ENCODE results near the gene ANKRD26. TPM values are rescaled to one million over a fixed set of nuclear protein-coding genes. Genes with fewer than 3 reads are reported as not detected.

ANKRD26 gene
- total and polyA plus RNA-seq, 4 experiments from 2014 or later, result 0.65 to 11.6 (median 6.2) TPM

- peaks cover 0 to 5% (median 0%) of the 10 kb centered on the region in 8 donors for H3K9me3 Mint-ChIP-seq
- ChIA-PET POLR2A (ENCODE audit: partially characterized antibody) (no interaction called here), CTCF (ENCODE audit: partially characterized antibody) (no interaction called here)
Measured at GRCh38 chr10:26983156-26983555, 117.1 kb downstream of the ANKRD26 start.

GRCh38 chr10:26982058-26982457 is 118.2 kb downstream of the ANKRD26 start:
- no peak overlapping the region for H3K27ac ChIP-seq (ENCODE audit: low read depth, low read length)
- no peaks in the 10 kb centered on the region for H3K9me3 ChIP-seq (ENCODE audit: control insufficient read depth in 1 of 2, low read length in 2 of 2)
- Mint-ChIP-seq H3K27me3 (no peaks in the 10 kb centered on the region), H3K4me1 (no peaks in the 10 kb centered on the region), H3K4me3 (no peak overlapping the region), H3K9me3 (no peaks in the 10 kb centered on the region), H3K27ac (peak overlapping the region in 1 of 7 donors; percentile 5), H3K36me3 (peaks cover 0 to 24% of the 10 kb centered on the region in 2 donors)
- no peaks in the 10 kb centered on the region for H3K27me3 ChIP-seq (ENCODE audit: insufficient read depth, low read length)
- no peak for DNase-seq
- ChIA-PET POLR2A (ENCODE audit: partially characterized antibody) (no interaction called here), CTCF (ENCODE audit: partially characterized antibody) (no interaction called here)
- intact Hi-C loops (cut with micrococcal nuclease), result no loop called here
- H3K4me3 ChIP-seq (ENCODE audit: low read length in 2 of 2), result no peak overlapping the region
- no peaks in the 10 kb centered on the region for H3K4me1 ChIP-seq (ENCODE audit: insufficient read depth, low read length)
- no peaks in the 10 kb centered on the region for H3K36me3 ChIP-seq (ENCODE audit: insufficient read depth, low read length)

More at GRCh38 chr10:26983156-26983555, 117.1 kb downstream of the ANKRD26 start:
- H3K36me3 Mint-ChIP-seq, result peaks cover 0 to 24% of the 10 kb centered on the region in 2 donors
- no peaks in the 10 kb centered on the region for H3K4me1 Mint-ChIP-seq
- H3K4me1 ChIP-seq (ENCODE audit: insufficient read depth, low read length), result no peaks in the 10 kb centered on the region
- no peaks in the 10 kb centered on the region for H3K36me3 ChIP-seq (ENCODE audit: insufficient read depth, low read length)
- H3K4me3 ChIP-seq (ENCODE audit: low read length in 2 of 2), result no peak overlapping the region
- no peak overlapping the region for H3K4me3 Mint-ChIP-seq
- no peaks in the 10 kb centered on the region for H3K9me3 ChIP-seq (ENCODE audit: control insufficient read depth in 1 of 2, low read length in 2 of 2)
- H3K27me3 Mint-ChIP-seq, result no peaks in the 10 kb centered on the region
- no peak overlapping the region for H3K27ac ChIP-seq (ENCODE audit: low read depth, low read length)
- intact Hi-C loops (cut with micrococcal nuclease), result no loop called here
- H3K27ac Mint-ChIP-seq, result no peak overlapping the region
- no peaks in the 10 kb centered on the region for H3K27me3 ChIP-seq (ENCODE audit: insufficient read depth, low read length)
- no peak for DNase-seq

- Mint-ChIP-seq H3K9me3 (no peaks in the 10 kb centered on the region), H3K27me3 (no peaks in the 10 kb centered on the region), H3K36me3 (peaks cover 0 to 24% of the 10 kb centered on the region in 2 donors), H3K4me3 (no peak overlapping the region), H3K27ac (no peak overlapping the region), H3K4me1 (no peaks in the 10 kb centered on the region)
- intact Hi-C loops (cut with micrococcal nuclease), result no loop called here
- POLR2A ChIA-PET (ENCODE audit: partially characterized antibody), result no interaction called here
- H3K4me1 ChIP-seq (ENCODE audit: insufficient read depth, low read length), result no peaks in the 10 kb centered on the region
- no peak overlapping the region for H3K27ac ChIP-seq (ENCODE audit: low read depth, low read length)
- H3K4me3 ChIP-seq (ENCODE audit: low read length in 2 of 2), result no peak overlapping the region
- no peaks in the 10 kb centered on the region for H3K27me3 ChIP-seq (ENCODE audit: insufficient read depth, low read length)
- CTCF ChIA-PET (ENCODE audit: partially characterized antibody), result no interaction called here
- no peaks in the 10 kb centered on the region for H3K9me3 ChIP-seq (ENCODE audit: control insufficient read depth in 1 of 2, low read length in 2 of 2)
- no peaks in the 10 kb centered on the region for H3K36me3 ChIP-seq (ENCODE audit: insufficient read depth, low read length)
- no peak for DNase-seq
Measured at GRCh38 chr10:26981232-26981824, 119.0 kb downstream of the ANKRD26 start.

- Histone ChIP-seq H3K27ac (ENCODE audit: low read depth, low read length) (no peak overlapping the region), H3K27me3 (ENCODE audit: insufficient read depth, low read length) (no peaks in the 10 kb centered on the region), H3K4me1 (ENCODE audit: insufficient read depth, low read length) (no peaks in the 10 kb centered on the region), H3K9me3 (ENCODE audit: control insufficient read depth in 1 of 2, low read length in 2 of 2) (no peaks in the 10 kb centered on the region), H3K4me3 (ENCODE audit: low read length in 2 of 2) (no peak overlapping the region), H3K36me3 (ENCODE audit: insufficient read depth, low read length) (no peaks in the 10 kb centered on the region)
- DNase-seq, result no peak
- H3K4me3 Mint-ChIP-seq, result no peak overlapping the region
- ChIA-PET POLR2A (ENCODE audit: partially characterized antibody) (no interaction called here), CTCF (ENCODE audit: partially characterized antibody) (no interaction called here)
- H3K27ac Mint-ChIP-seq, result no peak overlapping the region
- H3K36me3 Mint-ChIP-seq, result peaks cover 0 to 17% of the 10 kb centered on the region in 2 donors
- intact Hi-C loops (cut with micrococcal nuclease), result no loop called here
- no peaks in the 10 kb centered on the region for H3K9me3 Mint-ChIP-seq
- H3K27me3 Mint-ChIP-seq, result no peaks in the 10 kb centered on the region
- no peaks in the 10 kb centered on the region for H3K4me1 Mint-ChIP-seq
Measured at GRCh38 chr10:26978519-26978918, 121.8 kb downstream of the ANKRD26 start.

- Histone ChIP-seq H3K36me3 (ENCODE audit: insufficient read depth, low read length) (no peaks in the 10 kb centered on the region), H3K27me3 (ENCODE audit: insufficient read depth, low read length) (no peaks in the 10 kb centered on the region), H3K9me3 (ENCODE audit: control insufficient read depth in 1 of 2, low read length in 2 of 2) (no peaks in the 10 kb centered on the region), H3K4me1 (ENCODE audit: insufficient read depth, low read length) (no peaks in the 10 kb centered on the region), H3K4me3 (ENCODE audit: low read length in 2 of 2) (no peak overlapping the region), H3K27ac (ENCODE audit: low read depth, low read length) (no peak overlapping the region)
- POLR2A ChIA-PET (ENCODE audit: partially characterized antibody), result no interaction called here
- DNase-seq, result no peak
- no peak overlapping the region for H3K4me3 Mint-ChIP-seq
- H3K36me3 Mint-ChIP-seq, result peaks cover 0 to 17% of the 10 kb centered on the region in 2 donors
- CTCF ChIA-PET (ENCODE audit: partially characterized antibody), result no interaction called here
- H3K27me3 Mint-ChIP-seq, result no peaks in the 10 kb centered on the region
- H3K27ac Mint-ChIP-seq, result no peak overlapping the region
- no peaks in the 10 kb centered on the region for H3K9me3 Mint-ChIP-seq
- no peaks in the 10 kb centered on the region for H3K4me1 Mint-ChIP-seq
- intact Hi-C loops (cut with micrococcal nuclease), result no loop called here
Measured at GRCh38 chr10:26977635-26978034, 122.7 kb downstream of the ANKRD26 start.

GRCh38 chr10:26970667-26971066 is 129.6 kb downstream of the ANKRD26 start:
- ChIA-PET POLR2A (ENCODE audit: partially characterized antibody) (no interaction called here), CTCF (ENCODE audit: partially characterized antibody) (no interaction called here)
- intact Hi-C loops (cut with micrococcal nuclease), result no loop called here
- H3K27ac ChIP-seq (ENCODE audit: low read depth, low read length), result no peak overlapping the region
- Mint-ChIP-seq H3K27me3 (no peaks in the 10 kb centered on the region), H3K36me3 (peaks cover 0 to 28% of the 10 kb centered on the region in 2 donors), H3K9me3 (peaks cover 0 to 3% (median 0%) of the 10 kb centered on the region in 8 donors), H3K4me1 (peaks cover 0 to 4% (median 0%) of the 10 kb centered on the region in 4 donors), H3K27ac (no peak overlapping the region), H3K4me3 (no peak overlapping the region)
- H3K4me3 ChIP-seq (ENCODE audit: low read length in 2 of 2), result no peak overlapping the region
- H3K9me3 ChIP-seq (ENCODE audit: control insufficient read depth in 1 of 2, low read length in 2 of 2), result no peaks in the 10 kb centered on the region
- no peak for DNase-seq
- H3K4me1 ChIP-seq (ENCODE audit: insufficient read depth, low read length), result no peaks in the 10 kb centered on the region
- H3K27me3 ChIP-seq (ENCODE audit: insufficient read depth, low read length), result no peaks in the 10 kb centered on the region
- H3K36me3 ChIP-seq (ENCODE audit: insufficient read depth, low read length), result no peaks in the 10 kb centered on the region

GRCh38 chr10:26969145-26969926 is 131.0 kb downstream of the ANKRD26 start:
- DNase-seq, result no peak
- intact Hi-C loops (cut with micrococcal nuclease), result no loop called here
- Mint-ChIP-seq H3K9me3 (peaks cover 0 to 3% (median 0%) of the 10 kb centered on the region in 8 donors), H3K27ac (no peak overlapping the region), H3K36me3 (peaks cover 1 to 34% of the 10 kb centered on the region in 2 donors), H3K4me3 (no peak overlapping the region), H3K27me3 (no peaks in the 10 kb centered on the region), H3K4me1 (peaks cover 0 to 4% (median 0%) of the 10 kb centered on the region in 4 donors)
- POLR2A ChIA-PET (ENCODE audit: partially characterized antibody), result no interaction called here
- H3K36me3 ChIP-seq (ENCODE audit: insufficient read depth, low read length), result no peaks in the 10 kb centered on the region
- H3K27me3 ChIP-seq (ENCODE audit: insufficient read depth, low read length), result no peaks in the 10 kb centered on the region
- H3K4me1 ChIP-seq (ENCODE audit: insufficient read depth, low read length), result no peaks in the 10 kb centered on the region
- H3K9me3 ChIP-seq (ENCODE audit: control insufficient read depth in 1 of 2, low read length in 2 of 2), result no peaks in the 10 kb centered on the region
- no peak overlapping the region for H3K4me3 ChIP-seq (ENCODE audit: low read length in 2 of 2)
- CTCF ChIA-PET (ENCODE audit: partially characterized antibody), result interaction anchor here (0.6 kb wide), 1 partner anchor 10 kb away, joined by 4 read pairs; no protein-coding TSS in a partner anchor
- H3K27ac ChIP-seq (ENCODE audit: low read depth, low read length), result no peak overlapping the region
